Measurements from ENCODE around the gene EEF2K.

EEF2K gene

GRCh38 chr16:22183335-22183734 lies 22.7 kb upstream of the EEF2K start:
- no peak for TF ChIP-seq CTCF (IDR thresholded peaks at IDR 0.05; ENCODE audit: insufficient read depth, missing control alignments)
- FAIRE-seq: no peak
- no peak for DNase-seq (ENCODE audit: insufficient read length, low spot score)

- DNase-seq (ENCODE audit: insufficient read length, low spot score): no peak
- FAIRE-seq: no peak
- no peak for TF ChIP-seq CTCF (IDR thresholded peaks at IDR 0.05; ENCODE audit: insufficient read depth, missing control alignments)
Measured at GRCh38 chr16:22183901-22184614, 22.0 kb upstream of the EEF2K start.

- no peak for FAIRE-seq
- DNase-seq (ENCODE audit: insufficient read length, low spot score): no peak
- no peak for TF ChIP-seq CTCF (IDR thresholded peaks at IDR 0.05; ENCODE audit: insufficient read depth, missing control alignments)
Measured at GRCh38 chr16:22184615-22184968, 21.5 kb upstream of the EEF2K start.

GRCh38 chr16:22186517-22186916 lies 19.6 kb upstream of the EEF2K start:
- FAIRE-seq (no peak), DNase-seq (ENCODE audit: insufficient read length, low spot score) (no peak)
- no peak for TF ChIP-seq CTCF (IDR thresholded peaks at IDR 0.05; ENCODE audit: insufficient read depth, missing control alignments)

GRCh38 chr16:22188267-22188594 lies 17.8 kb upstream of the EEF2K start:
- FAIRE-seq (no peak), DNase-seq (ENCODE audit: insufficient read length, low spot score) (no peak)
- TF ChIP-seq CTCF (IDR thresholded peaks at IDR 0.05; ENCODE audit: insufficient read depth, missing control alignments): no peak

GRCh38 chr16:22188595-22189442 lies 17.3 kb upstream of the EEF2K start:
- TF ChIP-seq CTCF (IDR thresholded peaks at IDR 0.05; ENCODE audit: insufficient read depth, missing control alignments): peak; percentile 85
- no peak for DNase-seq (ENCODE audit: insufficient read length, low spot score)
- no peak for FAIRE-seq

Data from D721Med (cell line).